ENCODE measurements around the gene DCST1. TPM values are rescaled to one million over a fixed set of nuclear protein-coding genes. Genes with fewer than 3 reads are reported as not detected.

Gene DCST1
- total RNA-seq, 4 donors from 2014 or later: not detected

GRCh38 chr1:155012026-155012546 lies 21.5 kb upstream of the DCST1 start:
- no peak for TF ChIP-seq CTCF (IDR thresholded peaks at IDR 0.05; ENCODE audit: low read depth)

- no peak for TF ChIP-seq CTCF (IDR thresholded peaks at IDR 0.05; ENCODE audit: low read depth)
Observed at GRCh38 chr1:155012776-155013602, 20.6 kb upstream of the DCST1 start.

GRCh38 chr1:155013632-155014031 lies 20.0 kb upstream of the DCST1 start:
- no peak for TF ChIP-seq CTCF (IDR thresholded peaks at IDR 0.05; ENCODE audit: low read depth)

- TF ChIP-seq CTCF (IDR thresholded peaks at IDR 0.05; ENCODE audit: low read depth): no peak
Observed at GRCh38 chr1:155014709-155015508, 18.7 kb upstream of the DCST1 start.

- TF ChIP-seq CTCF (IDR thresholded peaks at IDR 0.05; ENCODE audit: low read depth): no peak
Observed at GRCh38 chr1:155015527-155016230, 17.9 kb upstream of the DCST1 start.

- no peak for TF ChIP-seq CTCF (IDR thresholded peaks at IDR 0.05; ENCODE audit: low read depth)
Observed at GRCh38 chr1:155016231-155016831, 17.3 kb upstream of the DCST1 start.

All from subcutaneous adipose tissue (tissue), 4 donors.